ENCODE measurements around the gene ZBTB17.
A peak's percentile ranks its signal among the peaks of the same experiment; 100 is the strongest.
"Not testable (repeated sequence)": the region's sequence is repeated elsewhere in the genome, so short reads cannot be mapped to it uniquely, and the experiment has no call there.

ZBTB17 gene

GRCh38 chr1:15918962-15919715 is 56.8 kb downstream of the ZBTB17 start:
- peak; percentile 89 for DNase-seq (ENCODE audit: low read depth)
- TF ChIP-seq CTCF (IDR thresholded peaks at IDR 0.05; ENCODE audit: insufficient read depth, low read depth, low read length, missing control alignments), result no peak
- no peak overlapping the region for H3K4me3 ChIP-seq (ENCODE audit: low read depth, low read length)

- no peak for TF ChIP-seq CTCF (IDR thresholded peaks at IDR 0.05; ENCODE audit: insufficient read depth, low read depth, low read length, missing control alignments)
- peak overlapping the region; percentile 19 for H3K4me3 ChIP-seq (ENCODE audit: low read depth, low read length)
- peak; percentile 60 for DNase-seq (ENCODE audit: low read depth)
Observed at GRCh38 chr1:15916916-15917315, 59.0 kb downstream of the ZBTB17 start.

- peak overlapping the region; percentile 19; the same call in 1 of the 2 replicates for H3K4me3 ChIP-seq (ENCODE audit: low read depth, low read length)
- no peak for TF ChIP-seq CTCF (IDR thresholded peaks at IDR 0.05; ENCODE audit: insufficient read depth, low read depth, low read length, missing control alignments)
- DNase-seq (ENCODE audit: low read depth), result no peak
Observed at GRCh38 chr1:15916417-15916816, 59.5 kb downstream of the ZBTB17 start.

- no peak for DNase-seq (ENCODE audit: low read depth)
- no peak overlapping the region; the same call in 1 of the 2 replicates for H3K4me3 ChIP-seq (ENCODE audit: low read depth, low read length)
- no peak for TF ChIP-seq CTCF (IDR thresholded peaks at IDR 0.05; ENCODE audit: insufficient read depth, low read depth, low read length, missing control alignments)
Observed at GRCh38 chr1:15915991-15916390, 59.9 kb downstream of the ZBTB17 start.

GRCh38 chr1:15913607-15914006 is 62.3 kb downstream of the ZBTB17 start:
- not testable (repeated sequence) for H3K4me3 ChIP-seq (ENCODE audit: low read depth, low read length)

GRCh38 chr1:15911927-15912326 is 64.0 kb downstream of the ZBTB17 start:
- TF ChIP-seq CTCF (IDR thresholded peaks at IDR 0.05; ENCODE audit: insufficient read depth, low read depth, low read length, missing control alignments), result no peak
- H3K4me3 ChIP-seq (ENCODE audit: low read depth, low read length), result no peak overlapping the region
- no peak for DNase-seq (ENCODE audit: low read depth)

More at GRCh38 chr1:15913607-15914006, 62.3 kb downstream of the ZBTB17 start:
- not testable (repeated sequence) for DNase-seq (ENCODE audit: low read depth)

GRCh38 chr1:15911141-15911540 is 64.8 kb downstream of the ZBTB17 start:
- H3K4me3 ChIP-seq (ENCODE audit: low read depth, low read length), result no peak overlapping the region
- DNase-seq (ENCODE audit: low read depth), result no peak
- TF ChIP-seq CTCF (IDR thresholded peaks at IDR 0.05; ENCODE audit: insufficient read depth, low read depth, low read length, missing control alignments), result no peak
